AG04450 (cell line): Measurements from ENCODE around the gene EXOC3L2. TPM values are rescaled to one million over a fixed set of nuclear protein-coding genes. Genes with fewer than 3 reads are reported as not detected.
A peak's percentile ranks its signal among the peaks of the same experiment; 100 is the strongest.

ENCODE experiments used
- CTCF ChIA-PET: fragments of 300-600, 350-600 bp; formaldehyde crosslinking; extraction: SDS; loops from one replicate; lab custom pipeline; 2022; ENCODE audit warnings: antibody characterized with exemption, inconsistent platforms; lab: Charles Lee
- POLR2A ChIA-PET: fragments of 350-600 bp; formaldehyde crosslinking; extraction: SDS; loops from one replicate; lab custom pipeline; 2021; ENCODE audit warnings: antibody characterized with exemption, inconsistent platforms; lab: Yijun Ruan, JAX
- DNase-seq: peaks from one replicate; pipeline ENCODE4 v3.0.0-alpha.2; 2011; ENCODE audit warnings: low read depth, low spot score
- H3K27ac ChIP-seq: one replicate; pipeline ENCODE4 v1.5.1; 2012; ENCODE audit warnings: low read depth, low read length, control low read depth
- H3K27me3 ChIP-seq: one replicate; pipeline ENCODE4 v1.6.0; 2012; ENCODE audit warnings: low read length; ENCODE audit not compliant: control insufficient read depth, insufficient read depth
- H3K4me3 ChIP-seq: 2 replicates; pipeline ENCODE4 v1.5.1; 2011; ENCODE audit warnings: mild to moderate bottlenecking, low read depth, low read length, control low read depth
- H3K9me3 ChIP-seq: 2 replicates; pipeline ENCODE4 v1.5.1; 2012; ENCODE audit warnings: low read length; ENCODE audit not compliant: control insufficient read depth, insufficient read depth
- polyA plus RNA-seq: library from polyadenylated mRNA; depleted of rRNA; stranded (reverse); fragments of >200 nt; gene quantifications from 2 replicates; pipeline ENCODE4 v1.2.3, GENCODE V29; 2011
- TF ChIP-seq, protein P1 (sequence below): IDR thresholded peaks from 2 replicates; pipeline ENCODE4 v1.5.1; 2011; ENCODE audit warnings: low read depth, low read length, control low read depth, inconsistent platforms

Gene EXOC3L2
- polyA plus RNA-seq, 1 experiment = not detected

DNA sequence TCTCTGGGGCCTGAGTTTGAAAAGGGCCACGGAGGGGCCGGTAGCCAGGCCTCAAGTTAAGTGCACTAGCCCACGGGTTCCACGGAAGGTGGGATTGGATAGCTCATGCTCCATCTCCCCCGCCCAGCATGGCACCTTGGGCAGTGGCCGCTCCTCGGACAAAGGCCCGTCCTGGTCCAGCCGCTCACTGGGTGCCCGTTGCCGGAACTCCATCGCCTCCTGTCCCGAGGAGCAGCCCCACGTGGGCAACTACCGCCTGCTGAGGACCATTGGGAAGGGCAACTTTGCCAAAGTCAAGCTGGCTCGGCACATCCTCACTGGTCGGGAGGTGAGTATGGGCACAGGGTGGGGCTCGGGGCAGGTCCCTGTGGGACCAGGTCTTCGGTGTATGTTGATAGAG is 13.7 kb upstream of the EXOC3L2 start:
- no peak for DNase-seq
- ChIA-PET POLR2A (interaction anchor here (1.0 kb wide), 1 partner anchor 63 kb away, joined by 3 read pairs; no protein-coding TSS in a partner anchor), CTCF (no interaction called here)
- Histone ChIP-seq H3K9me3 (no peaks in the 10 kb centered on the region), H3K4me3 (no peak overlapping the region), H3K27ac (no peak overlapping the region), H3K27me3 (no peaks in the 10 kb centered on the region)
- TF ChIP-seq, protein P1, sequence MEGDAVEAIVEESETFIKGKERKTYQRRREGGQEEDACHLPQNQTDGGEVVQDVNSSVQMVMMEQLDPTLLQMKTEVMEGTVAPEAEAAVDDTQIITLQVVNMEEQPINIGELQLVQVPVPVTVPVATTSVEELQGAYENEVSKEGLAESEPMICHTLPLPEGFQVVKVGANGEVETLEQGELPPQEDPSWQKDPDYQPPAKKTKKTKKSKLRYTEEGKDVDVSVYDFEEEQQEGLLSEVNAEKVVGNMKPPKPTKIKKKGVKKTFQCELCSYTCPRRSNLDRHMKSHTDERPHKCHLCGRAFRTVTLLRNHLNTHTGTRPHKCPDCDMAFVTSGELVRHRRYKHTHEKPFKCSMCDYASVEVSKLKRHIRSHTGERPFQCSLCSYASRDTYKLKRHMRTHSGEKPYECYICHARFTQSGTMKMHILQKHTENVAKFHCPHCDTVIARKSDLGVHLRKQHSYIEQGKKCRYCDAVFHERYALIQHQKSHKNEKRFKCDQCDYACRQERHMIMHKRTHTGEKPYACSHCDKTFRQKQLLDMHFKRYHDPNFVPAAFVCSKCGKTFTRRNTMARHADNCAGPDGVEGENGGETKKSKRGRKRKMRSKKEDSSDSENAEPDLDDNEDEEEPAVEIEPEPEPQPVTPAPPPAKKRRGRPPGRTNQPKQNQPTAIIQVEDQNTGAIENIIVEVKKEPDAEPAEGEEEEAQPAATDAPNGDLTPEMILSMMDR = no peak

DNA sequence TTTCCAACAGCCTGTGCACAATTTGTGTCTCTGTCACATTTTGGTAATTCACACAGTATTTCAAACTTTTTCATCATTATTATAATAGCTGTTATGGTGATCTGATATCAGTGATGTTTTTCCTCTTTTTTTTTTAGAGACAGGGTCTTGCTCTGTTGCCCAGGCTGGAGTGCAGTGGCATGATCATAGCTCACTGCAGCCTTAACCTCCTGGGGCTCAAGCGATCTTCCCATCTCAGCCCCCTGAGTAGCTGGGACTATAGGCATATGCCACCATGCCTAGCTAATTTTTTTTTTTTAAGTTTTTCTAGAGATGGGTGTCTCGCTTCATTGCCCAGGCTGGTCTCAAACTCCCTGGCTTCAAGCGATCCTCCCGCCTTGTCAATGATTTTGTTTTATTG is 11.6 kb upstream of the EXOC3L2 start:
- ChIA-PET POLR2A (no interaction called here), CTCF (interaction anchor here (1.0 kb wide), 1 partner anchor 8 kb away, joined by 4 read pairs; no protein-coding TSS in a partner anchor)
- TF ChIP-seq, protein P1 = no peak
- Histone ChIP-seq H3K4me3 (no peak overlapping the region), H3K27me3 (no peaks in the 10 kb centered on the region), H3K9me3 (no peaks in the 10 kb centered on the region), H3K27ac (no peak overlapping the region)
- no peak for DNase-seq

DNA sequence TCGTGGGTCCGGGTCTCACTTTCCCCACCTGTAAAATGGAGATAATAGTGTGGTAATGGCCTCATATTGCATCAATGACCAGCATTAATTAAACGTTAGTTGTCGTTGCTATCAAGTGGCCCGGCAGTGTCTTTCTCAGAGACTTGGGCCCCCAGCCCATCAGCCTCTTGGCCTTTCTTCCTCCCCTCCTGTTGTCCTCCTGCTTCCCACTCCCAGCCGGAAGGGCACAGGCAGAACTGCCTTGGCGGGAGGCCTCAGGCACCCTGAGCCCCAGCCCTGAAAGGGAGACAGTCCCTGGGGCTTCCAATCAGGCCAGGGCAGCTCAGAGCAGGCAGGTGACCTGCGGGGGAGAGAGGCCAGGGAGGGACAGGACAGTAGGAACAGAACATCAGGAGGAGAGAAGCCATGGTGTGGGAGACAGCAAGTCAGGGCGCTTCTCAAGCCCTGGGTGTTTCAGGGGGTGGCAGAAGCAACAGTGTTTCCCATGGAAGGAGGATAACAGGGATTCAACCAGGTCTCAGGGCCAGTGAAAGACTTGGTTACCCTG is 10.5 kb upstream of the EXOC3L2 start:
- H3K27me3 ChIP-seq = no peaks in the 10 kb centered on the region
- DNase-seq = no peak
- ChIA-PET CTCF (no interaction called here), POLR2A (no interaction called here)
- H3K4me3 ChIP-seq = no peak overlapping the region
- TF ChIP-seq, protein P1 = no peak
- no peak overlapping the region for H3K27ac ChIP-seq
- no peaks in the 10 kb centered on the region; the same call in 1 of the 2 replicates for H3K9me3 ChIP-seq

DNA sequence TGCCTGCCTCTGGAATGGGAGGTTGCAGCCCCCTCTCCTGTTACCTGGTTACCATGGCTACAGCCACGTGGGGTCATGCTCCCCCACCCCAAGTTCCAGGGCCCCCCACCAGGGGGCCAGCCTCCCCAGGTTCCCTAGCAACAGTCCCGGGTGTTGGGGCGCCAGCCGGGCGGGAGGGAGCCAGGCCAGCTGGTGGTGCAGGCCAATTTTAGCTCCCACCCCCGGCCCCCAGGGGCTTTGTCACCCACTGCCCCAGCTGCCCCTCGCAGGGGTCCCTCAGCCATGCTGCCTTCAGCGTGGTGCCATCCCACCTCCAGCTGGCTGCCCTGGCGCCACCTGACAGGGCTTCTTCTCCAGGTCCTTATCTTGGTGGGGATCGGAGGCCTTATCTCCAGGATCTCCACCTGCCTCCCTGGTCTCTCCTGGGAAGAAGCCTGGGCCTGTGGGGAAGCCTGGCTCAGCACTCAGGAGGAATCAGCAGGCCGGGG is 8.9 kb upstream of the EXOC3L2 start:
- no peak for DNase-seq
- ChIA-PET CTCF (interaction anchor here (0.5 kb wide), 1 partner anchor 385 kb away, joined by 4 read pairs; no protein-coding TSS in a partner anchor), POLR2A (no interaction called here)
- TF ChIP-seq, protein P1 = peak; percentile 34; the same call in 1 of the 2 replicates
- Histone ChIP-seq H3K9me3 (no peaks in the 10 kb centered on the region; the same call in 1 of the 2 replicates), H3K27ac (no peak overlapping the region), H3K27me3 (no peaks in the 10 kb centered on the region), H3K4me3 (no peak overlapping the region)

DNA sequence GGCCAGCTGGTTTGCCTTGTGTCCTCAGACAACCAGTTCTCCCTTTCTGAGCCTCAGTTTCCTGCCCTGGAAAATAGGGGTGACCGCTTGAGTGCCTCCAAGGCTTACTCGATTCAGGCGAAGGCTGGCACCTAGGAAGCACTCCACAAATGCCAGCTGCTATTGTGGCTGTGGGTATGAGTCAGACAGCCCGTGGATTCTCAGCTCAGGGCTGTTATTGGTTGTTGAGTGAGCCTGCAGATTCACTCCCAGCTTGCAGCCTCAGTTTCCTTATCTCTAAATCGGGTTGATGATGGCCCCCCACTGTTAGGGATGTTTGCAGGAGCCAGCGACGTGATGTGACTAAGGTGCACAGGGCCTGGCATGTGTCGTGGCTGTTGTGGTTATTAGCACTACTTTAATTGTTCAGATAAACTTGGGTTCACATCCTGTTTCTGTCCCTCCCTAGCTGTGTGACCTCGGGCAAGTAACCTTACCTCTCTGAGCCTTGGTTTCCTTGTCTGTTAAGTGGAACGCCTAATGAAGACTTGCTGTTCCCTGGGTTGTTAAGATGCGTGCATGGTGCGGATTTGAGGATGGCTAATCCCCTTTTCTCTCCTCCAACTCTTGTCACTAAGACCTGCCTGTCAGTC is 8.3 kb upstream of the EXOC3L2 start:
- ChIA-PET POLR2A (no interaction called here), CTCF (no interaction called here)
- TF ChIP-seq, protein P1 = no peak
- Histone ChIP-seq H3K27me3 (no peaks in the 10 kb centered on the region), H3K4me3 (peak overlapping the region; percentile 80), H3K9me3 (no peaks in the 10 kb centered on the region; the same call in 1 of the 2 replicates), H3K27ac (peak overlapping the region; percentile 21)
- DNase-seq = no peak
